Left colon (tissue), 2 donors: ENCODE results near the gene JMJD8. TPM values are rescaled to one million over a fixed set of nuclear protein-coding genes. Genes with fewer than 3 reads are reported as not detected.
A peak's percentile ranks its signal among the peaks of the same experiment; 100 is the strongest.

Experiments used
- ATAC-seq: fragments of 200-7000 bp; cut with Tn5 transposase; one replicate; pipeline ENCODE4 v1.9.1; 2020; ENCODE audit warnings: mild to moderate bottlenecking, moderate library complexity
- DNase-seq, 2 donors: peaks; one replicate each; pipeline ENCODE4 v3.0.0-alpha.2; 2020
- intact Hi-C, 2 donors: fragments of 100-400 bp; cut with DNase I in 1 of 2; cut with micrococcal nuclease in 1 of 2; formaldehyde crosslinking; loops; one replicate each; pipeline versions ENCODE4 v1.11.2 to v1.14.0; 2022; cut with DNase I, micrococcal nuclease
- total RNA-seq, 2 donors: library from RNA; stranded (reverse); fragmentation: NEBNext Ultra II Directional; extraction: Animal tissue kit (Norgen Biotek cat#: 25700); gene quantifications; one replicate each; pipeline ENCODE4 v1.2.1, GENCODE V29; 2021
- donor health status: DM: no; HTN: no; CAD: no.
- donor health status: DM: yes; HTN: yes; CAD: no.

JMJD8 gene
- total RNA-seq, 2 donors from 2014 or later = 41.6 to 49.2 TPM

GRCh38 chr16:724188-725040 lies 40.3 kb upstream of the JMJD8 start:
- ATAC-seq (no peak), DNase-seq (no peak)
- intact Hi-C loops = no loop called here

- intact Hi-C loops = no loop called here
- ATAC-seq = no peak
- DNase-seq = no peak
These were observed 39.6 kb upstream of the JMJD8 start for GRCh38 chr16:723695-724094.

GRCh38 chr16:722835-723633 lies 38.9 kb upstream of the JMJD8 start:
- intact Hi-C loops = no loop called here
- DNase-seq = no peak
- no peak for ATAC-seq

GRCh38 chr16:721765-722540 lies 37.8 kb upstream of the JMJD8 start:
- intact Hi-C loops = no loop called here
- ATAC-seq = no peak
- DNase-seq = no peak

- DNase-seq (peak; percentile 87 to 90), ATAC-seq (peak; percentile 71)
- intact Hi-C loops = no loop called here
These were observed 37.0 kb upstream of the JMJD8 start, which contains the start of gene ANTKMT for GRCh38 chr16:720990-721764. TSS of gene ANTKMT (plus strand) at chr16:721146. CDS start at chr16:721275, 129 bp downstream.

GRCh38 chr16:720447-720989 lies 36.4 kb upstream of the JMJD8 start:
- ATAC-seq = peak; percentile 30
- DNase-seq = peak; percentile 56 to 63
- intact Hi-C loops = no loop called here

- intact Hi-C loops = no loop called here
- DNase-seq = peak in 1 of 2 donors; percentile 46
- ATAC-seq = peak; percentile 30
These were observed 35.8 kb upstream of the JMJD8 start for GRCh38 chr16:719815-720446.

- intact Hi-C loops = no loop called here
- ATAC-seq (peak; percentile 52), DNase-seq (peak; percentile 74 to 80)
These were observed 34.8 kb upstream of the JMJD8 start for GRCh38 chr16:718922-719321.

GRCh38 chr16:718389-718788 lies 34.3 kb upstream of the JMJD8 start:
- intact Hi-C loops = no loop called here
- ATAC-seq (no peak), DNase-seq (no peak)

GRCh38 chr16:717450-718245 lies 33.5 kb upstream of the JMJD8 start:
- intact Hi-C loops = no loop called here
- ATAC-seq (no peak), DNase-seq (no peak)

- DNase-seq = no peak
- no peak for ATAC-seq
- intact Hi-C loops = no loop called here
These were observed 32.7 kb upstream of the JMJD8 start for GRCh38 chr16:716768-717325.

GRCh38 chr16:716200-716568 lies 32.0 kb upstream of the JMJD8 start:
- intact Hi-C loops = no loop called here
- ATAC-seq = no peak
- no peak for DNase-seq

- peak; percentile 10 for ATAC-seq
- peak in 1 of 2 donors; percentile 46 for DNase-seq
These were observed 31.5 kb upstream of the JMJD8 start for GRCh38 chr16:715477-716199.

GRCh38 chr16:714558-715476 lies 30.7 kb upstream of the JMJD8 start, which contains the start of gene METRN:
TSS of gene METRN (plus strand) at chr16:715118. CDS start at chr16:715290, 172 bp downstream.
- DNase-seq = peak; percentile 85 to 97
- ATAC-seq = peak; percentile 70
- intact Hi-C loops = no loop called here

More at GRCh38 chr16:715477-716199, 31.5 kb upstream of the JMJD8 start:
- intact Hi-C loops = no loop called here

- DNase-seq (no peak), ATAC-seq (no peak)
- intact Hi-C loops = no loop called here
These were observed 29.9 kb upstream of the JMJD8 start for GRCh38 chr16:714079-714478.
